ENCODE measurements around the gene POF1B. TPM values are rescaled to one million over a fixed set of nuclear protein-coding genes. Genes with fewer than 3 reads are reported as not detected.

The POF1B gene
- total and polyA plus RNA-seq, 2 donors from 2014 or later: 0.62 to 13.1 TPM

GRCh38 chrX:85391878-85392238 is 12.4 kb upstream of the POF1B start:
- peaks cover 0 to 1% (median 0%) of the 10 kb centered on the region in 3 donors for H3K9me3 ChIP-seq (ENCODE audit: control insufficient read depth in 2 of 3, insufficient read depth in 1 of 3, low read length in 3 of 3)
- no peaks in the 10 kb centered on the region for H3K36me3 ChIP-seq (ENCODE audit: control insufficient read depth in 2 of 3, insufficient read depth in 3 of 3, low read length in 3 of 3)
- no peaks in the 10 kb centered on the region for H3K27me3 ChIP-seq (ENCODE audit: control insufficient read depth, insufficient read depth, low read length)
- no peaks in the 10 kb centered on the region for H3K4me1 ChIP-seq (ENCODE audit: control insufficient read depth in 2 of 3, insufficient read depth in 2 of 3, low read depth in 1 of 3, low read length in 3 of 3)
- H3K4me3 ChIP-seq (ENCODE audit: low read length in 3 of 3): no peak overlapping the region
- intact Hi-C loops (cut with DNase I): no loop called here
- TF ChIP-seq CTCF (IDR thresholded peaks at IDR 0.05; ENCODE audit: borderline replicate concordance, extremely low read depth, insufficient read depth): no peak
- no peak overlapping the region for H3K27ac ChIP-seq (ENCODE audit: low read depth in 2 of 2, low read length in 2 of 2)
- H3K9ac ChIP-seq (ENCODE audit: low read length in 3 of 3): no peak overlapping the region
- FAIRE-seq (no peak), DNase-seq (no peak)

- H3K4me3 ChIP-seq (ENCODE audit: low read length in 3 of 3): no peak overlapping the region
- intact Hi-C loops (cut with DNase I): no loop called here
- no peaks in the 10 kb centered on the region for H3K36me3 ChIP-seq (ENCODE audit: control insufficient read depth in 2 of 3, insufficient read depth in 3 of 3, low read length in 3 of 3)
- H3K4me1 ChIP-seq (ENCODE audit: control insufficient read depth in 2 of 3, insufficient read depth in 2 of 3, low read depth in 1 of 3, low read length in 3 of 3): no peaks in the 10 kb centered on the region
- H3K27ac ChIP-seq (ENCODE audit: low read depth in 2 of 2, low read length in 2 of 2): no peak overlapping the region
- H3K27me3 ChIP-seq (ENCODE audit: control insufficient read depth, insufficient read depth, low read length): no peaks in the 10 kb centered on the region
- no peak overlapping the region for H3K9ac ChIP-seq (ENCODE audit: low read length in 3 of 3)
- FAIRE-seq (no peak), DNase-seq (no peak)
- no peak for TF ChIP-seq CTCF (IDR thresholded peaks at IDR 0.05; ENCODE audit: borderline replicate concordance, extremely low read depth, insufficient read depth)
- H3K9me3 ChIP-seq (ENCODE audit: control insufficient read depth in 2 of 3, insufficient read depth in 1 of 3, low read length in 3 of 3): peaks cover 0 to 1% (median 0%) of the 10 kb centered on the region in 3 donors
These were observed 11.9 kb upstream of the POF1B start for GRCh38 chrX:85391185-85391877.

GRCh38 chrX:85381602-85382001 is 2.1 kb upstream of the POF1B start:
- no peaks in the 10 kb centered on the region for H3K27me3 ChIP-seq (ENCODE audit: control insufficient read depth, insufficient read depth, low read length)
- FAIRE-seq (peak; percentile 58), DNase-seq (no peak)
- intact Hi-C loops (cut with DNase I): no loop called here
- TF ChIP-seq CTCF (IDR thresholded peaks at IDR 0.05; ENCODE audit: borderline replicate concordance, extremely low read depth, insufficient read depth): no peak
- no peak overlapping the region for H3K27ac ChIP-seq (ENCODE audit: low read depth in 2 of 2, low read length in 2 of 2)
- H3K36me3 ChIP-seq (ENCODE audit: control insufficient read depth in 2 of 3, insufficient read depth in 3 of 3, low read length in 3 of 3): no peaks in the 10 kb centered on the region
- H3K4me3 ChIP-seq (ENCODE audit: low read length in 3 of 3): no peak overlapping the region
- no peaks in the 10 kb centered on the region for H3K4me1 ChIP-seq (ENCODE audit: control insufficient read depth in 2 of 3, insufficient read depth in 2 of 3, low read depth in 1 of 3, low read length in 3 of 3)
- H3K9ac ChIP-seq (ENCODE audit: low read length in 3 of 3): no peak overlapping the region
- H3K9me3 ChIP-seq (ENCODE audit: control insufficient read depth in 2 of 3, insufficient read depth in 1 of 3, low read length in 3 of 3): no peaks in the 10 kb centered on the region

- FAIRE-seq (no peak), DNase-seq (no peak)
- Histone ChIP-seq H3K9ac (ENCODE audit: low read length in 3 of 3) (no peak overlapping the region), H3K9me3 (ENCODE audit: control insufficient read depth in 2 of 3, insufficient read depth in 1 of 3, low read length in 3 of 3) (no peaks in the 10 kb centered on the region), H3K27me3 (ENCODE audit: control insufficient read depth, insufficient read depth, low read length) (no peaks in the 10 kb centered on the region), H3K4me3 (ENCODE audit: low read length in 3 of 3) (no peak overlapping the region), H3K27ac (ENCODE audit: low read depth in 2 of 2, low read length in 2 of 2) (no peak overlapping the region), H3K4me1 (ENCODE audit: control insufficient read depth in 2 of 3, insufficient read depth in 2 of 3, low read depth in 1 of 3, low read length in 3 of 3) (no peaks in the 10 kb centered on the region), H3K36me3 (ENCODE audit: control insufficient read depth in 2 of 3, insufficient read depth in 3 of 3, low read length in 3 of 3) (no peaks in the 10 kb centered on the region)
- TF ChIP-seq CTCF (IDR thresholded peaks at IDR 0.05; ENCODE audit: borderline replicate concordance, extremely low read depth, insufficient read depth): no peak
- intact Hi-C loops (cut with DNase I): no loop called here
These were observed 1.0 kb downstream of the POF1B start for GRCh38 chrX:85378461-85378860.
